ENCODE data around the gene PRADC1. TPM values are rescaled to one million over a fixed set of nuclear protein-coding genes. Genes with fewer than 3 reads are reported as not detected.

Gene PRADC1
- total RNA-seq, 1 experiment from 2014 or later = 12.9 TPM

- TF ChIP-seq, protein P1, sequence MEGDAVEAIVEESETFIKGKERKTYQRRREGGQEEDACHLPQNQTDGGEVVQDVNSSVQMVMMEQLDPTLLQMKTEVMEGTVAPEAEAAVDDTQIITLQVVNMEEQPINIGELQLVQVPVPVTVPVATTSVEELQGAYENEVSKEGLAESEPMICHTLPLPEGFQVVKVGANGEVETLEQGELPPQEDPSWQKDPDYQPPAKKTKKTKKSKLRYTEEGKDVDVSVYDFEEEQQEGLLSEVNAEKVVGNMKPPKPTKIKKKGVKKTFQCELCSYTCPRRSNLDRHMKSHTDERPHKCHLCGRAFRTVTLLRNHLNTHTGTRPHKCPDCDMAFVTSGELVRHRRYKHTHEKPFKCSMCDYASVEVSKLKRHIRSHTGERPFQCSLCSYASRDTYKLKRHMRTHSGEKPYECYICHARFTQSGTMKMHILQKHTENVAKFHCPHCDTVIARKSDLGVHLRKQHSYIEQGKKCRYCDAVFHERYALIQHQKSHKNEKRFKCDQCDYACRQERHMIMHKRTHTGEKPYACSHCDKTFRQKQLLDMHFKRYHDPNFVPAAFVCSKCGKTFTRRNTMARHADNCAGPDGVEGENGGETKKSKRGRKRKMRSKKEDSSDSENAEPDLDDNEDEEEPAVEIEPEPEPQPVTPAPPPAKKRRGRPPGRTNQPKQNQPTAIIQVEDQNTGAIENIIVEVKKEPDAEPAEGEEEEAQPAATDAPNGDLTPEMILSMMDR (IDR thresholded peaks at IDR 0.05) = no peak
- TF ChIP-seq, protein P2, sequence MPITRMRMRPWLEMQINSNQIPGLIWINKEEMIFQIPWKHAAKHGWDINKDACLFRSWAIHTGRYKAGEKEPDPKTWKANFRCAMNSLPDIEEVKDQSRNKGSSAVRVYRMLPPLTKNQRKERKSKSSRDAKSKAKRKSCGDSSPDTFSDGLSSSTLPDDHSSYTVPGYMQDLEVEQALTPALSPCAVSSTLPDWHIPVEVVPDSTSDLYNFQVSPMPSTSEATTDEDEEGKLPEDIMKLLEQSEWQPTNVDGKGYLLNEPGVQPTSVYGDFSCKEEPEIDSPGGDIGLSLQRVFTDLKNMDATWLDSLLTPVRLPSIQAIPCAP (CRISPR knock-in tag; IDR thresholded peaks at IDR 0.05) = no peak
- TF ChIP-seq, protein P3, sequence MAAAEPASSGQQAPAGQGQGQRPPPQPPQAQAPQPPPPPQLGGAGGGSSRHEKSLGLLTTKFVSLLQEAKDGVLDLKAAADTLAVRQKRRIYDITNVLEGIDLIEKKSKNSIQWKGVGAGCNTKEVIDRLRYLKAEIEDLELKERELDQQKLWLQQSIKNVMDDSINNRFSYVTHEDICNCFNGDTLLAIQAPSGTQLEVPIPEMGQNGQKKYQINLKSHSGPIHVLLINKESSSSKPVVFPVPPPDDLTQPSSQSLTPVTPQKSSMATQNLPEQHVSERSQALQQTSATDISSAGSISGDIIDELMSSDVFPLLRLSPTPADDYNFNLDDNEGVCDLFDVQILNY (CRISPR knock-in tag; IDR thresholded peaks at IDR 0.05) = peak; percentile 74; the same call in 1 of the 2 replicates
- TF ChIP-seq, protein P4, sequence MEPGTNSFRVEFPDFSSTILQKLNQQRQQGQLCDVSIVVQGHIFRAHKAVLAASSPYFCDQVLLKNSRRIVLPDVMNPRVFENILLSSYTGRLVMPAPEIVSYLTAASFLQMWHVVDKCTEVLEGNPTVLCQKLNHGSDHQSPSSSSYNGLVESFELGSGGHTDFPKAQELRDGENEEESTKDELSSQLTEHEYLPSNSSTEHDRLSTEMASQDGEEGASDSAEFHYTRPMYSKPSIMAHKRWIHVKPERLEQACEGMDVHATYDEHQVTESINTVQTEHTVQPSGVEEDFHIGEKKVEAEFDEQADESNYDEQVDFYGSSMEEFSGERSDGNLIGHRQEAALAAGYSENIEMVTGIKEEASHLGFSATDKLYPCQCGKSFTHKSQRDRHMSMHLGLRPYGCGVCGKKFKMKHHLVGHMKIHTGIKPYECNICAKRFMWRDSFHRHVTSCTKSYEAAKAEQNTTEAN (CRISPR knock-in tag; IDR thresholded peaks at IDR 0.05) = 0 out of 2 replicates have a peak, but pooled peaks have one; percentile 57
- TF ChIP-seq, protein P5, sequence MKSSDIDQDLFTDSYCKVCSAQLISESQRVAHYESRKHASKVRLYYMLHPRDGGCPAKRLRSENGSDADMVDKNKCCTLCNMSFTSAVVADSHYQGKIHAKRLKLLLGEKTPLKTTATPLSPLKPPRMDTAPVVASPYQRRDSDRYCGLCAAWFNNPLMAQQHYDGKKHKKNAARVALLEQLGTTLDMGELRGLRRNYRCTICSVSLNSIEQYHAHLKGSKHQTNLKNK (CRISPR knock-in tag; IDR thresholded peaks at IDR 0.05) = no peak
- TF ChIP-seq ESRRA (CRISPR knock-in tag; IDR thresholded peaks at IDR 0.05; ENCODE audit: borderline replicate concordance) (peak; percentile 44; the same call in 1 of the 2 replicates), ELF4 (CRISPR knock-in tag; IDR thresholded peaks at IDR 0.05; ENCODE audit: low read depth) (0 out of 2 replicates have a peak, but pooled peaks have one; percentile 55), ZNF121 (CRISPR knock-in tag; IDR thresholded peaks at IDR 0.05) (no peak), CREM (CRISPR knock-in tag; IDR thresholded peaks at IDR 0.05) (no peak), ZNF423 (CRISPR knock-in tag; IDR thresholded peaks at IDR 0.05) (no peak)
- TF ChIP-seq, protein P6, sequence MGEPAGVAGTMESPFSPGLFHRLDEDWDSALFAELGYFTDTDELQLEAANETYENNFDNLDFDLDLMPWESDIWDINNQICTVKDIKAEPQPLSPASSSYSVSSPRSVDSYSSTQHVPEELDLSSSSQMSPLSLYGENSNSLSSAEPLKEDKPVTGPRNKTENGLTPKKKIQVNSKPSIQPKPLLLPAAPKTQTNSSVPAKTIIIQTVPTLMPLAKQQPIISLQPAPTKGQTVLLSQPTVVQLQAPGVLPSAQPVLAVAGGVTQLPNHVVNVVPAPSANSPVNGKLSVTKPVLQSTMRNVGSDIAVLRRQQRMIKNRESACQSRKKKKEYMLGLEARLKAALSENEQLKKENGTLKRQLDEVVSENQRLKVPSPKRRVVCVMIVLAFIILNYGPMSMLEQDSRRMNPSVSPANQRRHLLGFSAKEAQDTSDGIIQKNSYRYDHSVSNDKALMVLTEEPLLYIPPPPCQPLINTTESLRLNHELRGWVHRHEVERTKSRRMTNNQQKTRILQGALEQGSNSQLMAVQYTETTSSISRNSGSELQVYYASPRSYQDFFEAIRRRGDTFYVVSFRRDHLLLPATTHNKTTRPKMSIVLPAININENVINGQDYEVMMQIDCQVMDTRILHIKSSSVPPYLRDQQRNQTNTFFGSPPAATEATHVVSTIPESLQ (CRISPR knock-in tag; IDR thresholded peaks at IDR 0.05) = no peak
- TF ChIP-seq, protein P7, sequence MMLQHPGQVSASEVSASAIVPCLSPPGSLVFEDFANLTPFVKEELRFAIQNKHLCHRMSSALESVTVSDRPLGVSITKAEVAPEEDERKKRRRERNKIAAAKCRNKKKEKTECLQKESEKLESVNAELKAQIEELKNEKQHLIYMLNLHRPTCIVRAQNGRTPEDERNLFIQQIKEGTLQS (CRISPR knock-in tag; conservative IDR thresholded peaks at IDR 0.05) = no peak
Measured at GRCh38 chr2:73214120-73215035, 18.7 kb downstream of the PRADC1 start, which contains the start of gene SMYD5 (continued).

DNA sequence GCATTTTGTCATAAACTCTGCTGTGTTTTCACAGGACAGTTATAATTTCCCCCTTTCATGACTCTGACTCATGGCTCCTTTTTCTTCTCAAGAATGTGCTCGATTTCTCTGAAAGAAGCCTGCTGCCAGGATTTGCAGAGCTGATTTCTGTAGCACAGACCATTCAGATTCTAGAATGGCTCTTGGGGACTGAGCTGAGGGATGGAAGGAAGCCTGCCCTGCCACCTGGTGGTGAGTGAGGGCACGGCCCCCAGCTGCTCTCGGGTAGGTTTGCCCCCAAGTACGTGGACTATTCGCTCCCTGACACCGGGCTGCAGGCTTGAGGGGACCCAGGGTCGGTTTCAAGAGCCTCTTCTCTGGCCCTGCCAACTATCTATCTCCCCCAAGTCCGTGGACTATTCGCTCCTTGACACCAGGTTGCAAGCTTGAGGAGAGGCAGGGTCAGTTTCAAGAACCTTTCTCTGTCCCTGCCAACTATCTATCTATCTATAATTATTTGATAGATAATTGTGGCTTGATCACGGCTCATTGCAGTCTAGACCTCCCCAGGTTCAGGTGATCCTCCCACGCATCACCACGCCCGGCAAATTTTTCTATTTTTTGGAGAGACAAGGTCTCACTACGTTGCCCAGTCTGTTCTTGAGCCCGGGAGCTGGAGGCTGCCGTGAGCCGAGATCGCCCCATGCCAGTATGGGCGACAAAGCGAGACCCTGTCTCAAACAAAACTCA, 20.4 kb downstream of the PRADC1 start:
- POLR2A ChIA-PET = interaction anchor here (0.7 to 1.5 kb wide), 5 partner anchors 11 to 56 kb away, joined by 3 to 6 read pairs (median 4); partner anchors contain the start of genes NOTO and PRADC1
- Mint-ChIP-seq H3K9me3 (no peaks in the 10 kb centered on the region), H3K27ac (peak overlapping the region; percentile 57), H3K4me1 (peaks cover 35% of the 10 kb centered on the region), H3K27me3 (ENCODE audit: low read depth) (peaks cover 19% of the 10 kb centered on the region), H3K36me3 (no peaks in the 10 kb centered on the region), H3K4me3 (no peak overlapping the region)
- ATAC-seq = peak; percentile 77
- CTCF ChIA-PET = interaction anchor here (0.6 to 9.8 kb wide), 51 partner anchors 8 to 345 kb away, joined by 3 to 179 read pairs (median 4); partner anchors contain the start of genes CCT7, FBXO41, NOTO and PRADC1
- peak; percentile 86 for DNase-seq (ENCODE audit: low spot score)
- TF ChIP-seq JUN (CRISPR knock-in tag; IDR thresholded peaks at IDR 0.05) = no peak
- TF ChIP-seq ZNF138 (CRISPR knock-in tag; conservative IDR thresholded peaks at IDR 0.05) = no peak
- no peak for TF ChIP-seq NR3C1 (CRISPR knock-in tag; conservative IDR thresholded peaks at IDR 0.05; ENCODE audit: low read depth)
- no peak for TF ChIP-seq NFATC4 (CRISPR knock-in tag; IDR thresholded peaks at IDR 0.05)
- TF ChIP-seq, protein P8, sequence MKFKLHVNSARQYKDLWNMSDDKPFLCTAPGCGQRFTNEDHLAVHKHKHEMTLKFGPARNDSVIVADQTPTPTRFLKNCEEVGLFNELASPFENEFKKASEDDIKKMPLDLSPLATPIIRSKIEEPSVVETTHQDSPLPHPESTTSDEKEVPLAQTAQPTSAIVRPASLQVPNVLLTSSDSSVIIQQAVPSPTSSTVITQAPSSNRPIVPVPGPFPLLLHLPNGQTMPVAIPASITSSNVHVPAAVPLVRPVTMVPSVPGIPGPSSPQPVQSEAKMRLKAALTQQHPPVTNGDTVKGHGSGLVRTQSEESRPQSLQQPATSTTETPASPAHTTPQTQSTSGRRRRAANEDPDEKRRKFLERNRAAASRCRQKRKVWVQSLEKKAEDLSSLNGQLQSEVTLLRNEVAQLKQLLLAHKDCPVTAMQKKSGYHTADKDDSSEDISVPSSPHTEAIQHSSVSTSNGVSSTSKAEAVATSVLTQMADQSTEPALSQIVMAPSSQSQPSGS (CRISPR knock-in tag; IDR thresholded peaks at IDR 0.05; ENCODE audit: borderline replicate concordance, low read depth) = no peak
- TF ChIP-seq, protein P1 (IDR thresholded peaks at IDR 0.05) = peak; percentile 81
- TF ChIP-seq, protein P9, sequence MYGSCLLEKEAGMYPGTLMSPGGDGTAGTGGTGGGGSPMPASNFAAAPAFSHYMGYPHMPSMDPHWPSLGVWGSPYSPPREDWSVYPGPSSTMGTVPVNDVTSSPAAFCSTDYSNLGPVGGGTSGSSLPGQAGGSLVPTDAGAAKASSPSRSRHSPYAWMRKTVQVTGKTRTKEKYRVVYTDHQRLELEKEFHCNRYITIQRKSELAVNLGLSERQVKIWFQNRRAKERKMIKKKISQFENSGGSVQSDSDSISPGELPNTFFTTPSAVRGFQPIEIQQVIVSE (CRISPR knock-in tag; IDR thresholded peaks at IDR 0.05; ENCODE audit: borderline replicate concordance) = no peak

All from WTC11 (cell line).